K562 (cell line): Measurements from ENCODE around the gene SCLY.

ENCODE experiments used
- NBN ChIP-seq: fragments of 450-650 bp; IDR thresholded peaks from 2 replicates; pipeline ENCODE4 v1.6.1; 2016; ENCODE audit warnings: low read depth, mild to moderate bottlenecking
- RBBP5 ChIP-seq: fragments of 200-600 bp; sonication (generic); IDR thresholded peaks from 2 replicates; pipeline ENCODE4 v1.6.1; 2012; ENCODE audit warnings: borderline replicate concordance, mild to moderate bottlenecking, low read length, control low read depth, inconsistent platforms; ENCODE audit not compliant: insufficient read depth, poor library complexity, severe bottlenecking
- TF ChIP-seq, protein P1 (sequence below): fragments of 450-650 bp; conservative IDR thresholded peaks from 2 replicates; pipeline ENCODE4 v1.6.1; 2016; ENCODE audit warnings: missing genetic modification characterization, low read depth, mild to moderate bottlenecking, missing compliant biosample characterization, moderate library complexity

DNA sequence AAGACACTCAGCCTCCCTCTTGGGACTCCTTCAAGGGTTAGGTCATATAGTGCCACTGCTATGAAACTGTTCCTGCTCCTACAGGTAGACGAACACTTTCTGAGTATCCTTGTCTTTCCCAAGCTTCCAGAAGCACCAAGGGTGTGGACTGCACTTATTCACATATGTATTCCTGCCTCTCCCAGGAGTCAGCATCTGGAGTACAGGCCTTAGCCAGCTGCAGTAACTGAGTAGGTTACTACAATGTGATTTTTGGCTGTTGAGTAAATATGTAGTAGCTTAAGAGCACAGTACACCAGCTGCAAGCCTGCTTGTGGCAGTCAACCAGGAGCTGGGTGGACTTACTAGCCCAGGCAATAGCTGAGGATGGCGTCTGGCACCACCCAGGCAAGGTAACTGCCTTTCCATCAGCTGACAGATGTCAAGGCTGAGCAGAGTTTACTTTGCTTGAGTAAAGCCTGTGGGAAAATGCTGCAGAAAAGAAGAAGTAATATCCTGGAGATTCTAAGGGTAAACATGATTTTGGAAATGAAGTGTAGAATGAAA, 14.0 kb upstream of the SCLY start:
- TF ChIP-seq, protein P1, sequence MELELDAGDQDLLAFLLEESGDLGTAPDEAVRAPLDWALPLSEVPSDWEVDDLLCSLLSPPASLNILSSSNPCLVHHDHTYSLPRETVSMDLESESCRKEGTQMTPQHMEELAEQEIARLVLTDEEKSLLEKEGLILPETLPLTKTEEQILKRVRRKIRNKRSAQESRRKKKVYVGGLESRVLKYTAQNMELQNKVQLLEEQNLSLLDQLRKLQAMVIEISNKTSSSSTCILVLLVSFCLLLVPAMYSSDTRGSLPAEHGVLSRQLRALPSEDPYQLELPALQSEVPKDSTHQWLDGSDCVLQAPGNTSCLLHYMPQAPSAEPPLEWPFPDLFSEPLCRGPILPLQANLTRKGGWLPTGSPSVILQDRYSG (tag) = no peak
- TF ChIP-seq RBBP5 (no peak), NBN (no peak)
